Measurements from ENCODE around the gene SCNN1G. TPM values are rescaled to one million over a fixed set of nuclear protein-coding genes. Genes with fewer than 3 reads are reported as not detected.
"Not testable (repeated sequence)": the region's sequence is repeated elsewhere in the genome, so short reads cannot be mapped to it uniquely, and the experiment has no call there.

Gene SCNN1G
- total RNA-seq, 4 donors from 2014 or later: under 0.01 to 0.62 (median 0.40) TPM; not detected in 1

DNA sequence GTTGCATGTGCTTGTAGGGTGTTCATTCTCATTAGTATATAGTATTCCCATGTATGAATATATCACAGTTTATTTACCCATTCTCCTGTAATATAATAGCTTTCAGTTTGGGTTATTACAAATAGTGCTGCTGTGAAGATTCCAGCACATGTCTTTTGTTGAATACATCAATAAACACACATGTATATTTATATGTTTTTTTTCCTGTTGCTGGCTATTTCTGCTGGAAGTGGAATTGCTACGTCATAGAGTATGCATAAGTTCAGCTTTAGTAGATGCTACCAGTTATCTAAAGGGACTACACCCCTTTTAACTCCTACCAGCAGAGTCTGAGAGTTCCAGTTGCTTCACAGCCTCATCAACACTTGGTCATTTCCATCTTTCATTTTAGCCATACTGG lies 67.3 kb downstream of the SCNN1G start:
- H3K9me3 ChIP-seq: no peaks in the 10 kb centered on the region
- H3K27ac ChIP-seq: no peak overlapping the region
- H3K27me3 ChIP-seq: no peaks in the 10 kb centered on the region
- no peak for DNase-seq
- H3K4me3 ChIP-seq: no peak overlapping the region
- intact Hi-C loops (cut with DNase I; ENCODE audit: low total_unique reads): no loop called here
- no peaks in the 10 kb centered on the region for H3K4me1 ChIP-seq
- H3K36me3 ChIP-seq: no peaks in the 10 kb centered on the region
- TF ChIP-seq POLR2A (IDR thresholded peaks at IDR 0.05): no peak
- TF ChIP-seq, protein P1, sequence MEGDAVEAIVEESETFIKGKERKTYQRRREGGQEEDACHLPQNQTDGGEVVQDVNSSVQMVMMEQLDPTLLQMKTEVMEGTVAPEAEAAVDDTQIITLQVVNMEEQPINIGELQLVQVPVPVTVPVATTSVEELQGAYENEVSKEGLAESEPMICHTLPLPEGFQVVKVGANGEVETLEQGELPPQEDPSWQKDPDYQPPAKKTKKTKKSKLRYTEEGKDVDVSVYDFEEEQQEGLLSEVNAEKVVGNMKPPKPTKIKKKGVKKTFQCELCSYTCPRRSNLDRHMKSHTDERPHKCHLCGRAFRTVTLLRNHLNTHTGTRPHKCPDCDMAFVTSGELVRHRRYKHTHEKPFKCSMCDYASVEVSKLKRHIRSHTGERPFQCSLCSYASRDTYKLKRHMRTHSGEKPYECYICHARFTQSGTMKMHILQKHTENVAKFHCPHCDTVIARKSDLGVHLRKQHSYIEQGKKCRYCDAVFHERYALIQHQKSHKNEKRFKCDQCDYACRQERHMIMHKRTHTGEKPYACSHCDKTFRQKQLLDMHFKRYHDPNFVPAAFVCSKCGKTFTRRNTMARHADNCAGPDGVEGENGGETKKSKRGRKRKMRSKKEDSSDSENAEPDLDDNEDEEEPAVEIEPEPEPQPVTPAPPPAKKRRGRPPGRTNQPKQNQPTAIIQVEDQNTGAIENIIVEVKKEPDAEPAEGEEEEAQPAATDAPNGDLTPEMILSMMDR (IDR thresholded peaks at IDR 0.05): no peak

DNA sequence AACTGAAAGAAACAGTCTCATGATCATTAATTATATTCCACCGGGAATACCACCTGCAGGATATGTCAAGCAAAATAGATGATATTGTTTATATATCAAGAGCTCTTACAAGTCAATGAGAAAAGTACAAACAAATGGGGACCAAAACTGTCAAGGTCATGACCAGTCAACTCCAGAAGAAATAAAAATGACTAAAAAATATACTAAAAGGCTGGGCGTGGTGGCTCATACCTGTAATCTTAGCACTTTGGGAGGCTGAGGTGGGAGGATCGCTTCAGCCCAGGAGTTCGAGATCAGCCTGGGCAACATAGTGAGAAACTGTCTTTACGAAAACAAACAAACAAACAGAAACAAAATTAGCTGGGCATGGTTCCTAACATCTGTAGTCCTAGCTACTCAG lies 69.8 kb downstream of the SCNN1G start:
- intact Hi-C loops (cut with DNase I; ENCODE audit: low total_unique reads): no loop called here
- no peak for DNase-seq
- H3K36me3 ChIP-seq: no peaks in the 10 kb centered on the region
- TF ChIP-seq, protein P1 (IDR thresholded peaks at IDR 0.05): no peak
- no peak for TF ChIP-seq POLR2A (IDR thresholded peaks at IDR 0.05)
- H3K27me3 ChIP-seq: no peaks in the 10 kb centered on the region
- no peak overlapping the region for H3K4me3 ChIP-seq
- no peak overlapping the region for H3K27ac ChIP-seq
- no peaks in the 10 kb centered on the region for H3K4me1 ChIP-seq
- H3K9me3 ChIP-seq: no peaks in the 10 kb centered on the region

DNA sequence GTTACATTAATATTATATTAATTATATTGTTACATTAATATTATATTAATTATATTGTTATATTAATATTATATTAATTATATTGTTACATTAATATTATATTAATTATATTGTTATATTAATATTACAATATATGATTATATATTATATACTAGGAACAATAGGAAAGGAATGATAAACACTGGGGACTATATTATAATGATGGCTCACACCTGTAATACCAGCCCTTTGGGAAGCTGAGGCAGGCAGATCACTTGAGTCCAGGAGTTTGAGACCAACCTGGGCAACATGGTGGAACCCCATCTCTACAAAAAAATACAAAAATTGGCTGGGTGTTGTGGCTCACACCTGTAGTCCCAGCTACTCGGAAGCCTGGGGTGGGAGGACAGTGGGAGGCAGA lies 71.1 kb downstream of the SCNN1G start:
- DNase-seq; H3K4me1 ChIP-seq; H3K27ac ChIP-seq; intact Hi-C loops (cut with DNase I; ENCODE audit: low total_unique reads); H3K9me3 ChIP-seq; H3K36me3 ChIP-seq; H3K4me3 ChIP-seq; H3K27me3 ChIP-seq: not testable (repeated sequence)

DNA sequence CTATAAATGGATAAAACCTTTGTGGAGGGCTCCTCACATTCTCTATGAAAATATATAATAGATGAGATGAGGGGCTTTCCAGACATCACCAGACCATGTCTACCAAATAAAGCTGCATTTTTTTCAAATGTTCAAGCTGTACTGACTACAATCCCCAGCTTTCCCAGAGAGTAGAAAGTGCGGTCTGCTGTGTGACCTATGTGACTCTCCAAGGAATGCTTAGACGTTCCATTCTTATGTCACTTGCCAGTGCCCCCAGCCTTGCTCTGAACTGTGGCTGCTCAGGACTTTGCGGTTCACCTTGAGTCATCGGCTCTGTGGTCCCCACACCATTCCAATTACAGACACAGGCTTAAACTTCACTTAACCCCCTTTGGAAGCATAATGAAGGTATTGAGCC lies 71.8 kb downstream of the SCNN1G start:
- Histone ChIP-seq H3K4me3 (no peak overlapping the region), H3K27me3 (no peaks in the 10 kb centered on the region), H3K9me3 (no peaks in the 10 kb centered on the region), H3K27ac (no peak overlapping the region), H3K4me1 (no peaks in the 10 kb centered on the region), H3K36me3 (no peaks in the 10 kb centered on the region)
- DNase-seq: no peak
- no peak for TF ChIP-seq POLR2A (IDR thresholded peaks at IDR 0.05)
- TF ChIP-seq, protein P1 (IDR thresholded peaks at IDR 0.05): no peak
- intact Hi-C loops (cut with DNase I; ENCODE audit: low total_unique reads): no loop called here

DNA sequence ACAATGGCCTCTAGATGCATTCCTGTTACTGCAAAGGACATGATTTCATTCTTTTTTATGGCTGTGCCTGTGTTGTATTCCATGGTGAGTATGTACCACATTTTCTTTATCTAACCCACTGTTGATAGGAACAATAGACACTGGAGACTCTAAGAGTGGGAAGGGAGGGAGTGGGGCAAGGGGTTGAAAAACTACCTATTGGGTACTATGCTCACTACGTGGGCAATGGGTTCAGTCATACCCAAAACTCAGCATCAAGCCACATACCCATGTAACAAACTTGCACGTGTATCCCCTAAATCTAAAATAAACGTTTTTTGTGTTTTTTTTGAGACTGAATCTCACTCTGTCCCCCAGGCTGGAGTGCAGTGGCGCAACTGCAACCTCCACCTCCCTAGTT lies 72.5 kb downstream of the SCNN1G start:
- H3K9me3 ChIP-seq: no peaks in the 10 kb centered on the region
- H3K4me1 ChIP-seq: no peaks in the 10 kb centered on the region
- H3K4me3 ChIP-seq: no peak overlapping the region
- no peaks in the 10 kb centered on the region for H3K27me3 ChIP-seq
- no peak overlapping the region for H3K27ac ChIP-seq
- intact Hi-C loops (cut with DNase I; ENCODE audit: low total_unique reads): no loop called here
- TF ChIP-seq POLR2A (IDR thresholded peaks at IDR 0.05): no peak
- TF ChIP-seq, protein P1 (IDR thresholded peaks at IDR 0.05): no peak
- H3K36me3 ChIP-seq: no peaks in the 10 kb centered on the region
- DNase-seq: no peak

DNA sequence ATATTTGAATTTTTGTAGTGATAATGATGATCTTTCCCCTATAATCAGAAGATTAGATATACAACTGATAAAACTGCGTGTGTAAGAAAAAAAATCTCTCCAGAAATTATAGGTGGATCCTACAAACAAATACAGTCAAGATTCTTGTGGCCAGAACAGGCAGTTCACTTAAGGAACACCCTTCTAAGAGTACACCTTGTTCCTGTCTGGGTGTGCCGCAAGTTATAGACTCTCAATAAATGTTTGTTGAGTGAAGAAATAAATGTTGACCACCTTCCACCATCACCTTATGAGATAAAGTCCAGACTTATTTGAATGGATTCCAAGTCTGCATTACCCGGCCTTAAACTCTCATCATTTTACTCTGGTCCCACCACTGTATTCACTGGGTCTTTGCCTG lies 73.9 kb downstream of the SCNN1G start:
- intact Hi-C loops (cut with DNase I; ENCODE audit: low total_unique reads): no loop called here
- no peak for DNase-seq
- no peaks in the 10 kb centered on the region for H3K27me3 ChIP-seq
- no peaks in the 10 kb centered on the region for H3K9me3 ChIP-seq
- no peak for TF ChIP-seq POLR2A (IDR thresholded peaks at IDR 0.05)
- TF ChIP-seq, protein P1 (IDR thresholded peaks at IDR 0.05): no peak
- no peak overlapping the region for H3K4me3 ChIP-seq
- H3K27ac ChIP-seq: no peak overlapping the region
- no peaks in the 10 kb centered on the region for H3K36me3 ChIP-seq
- H3K4me1 ChIP-seq: no peaks in the 10 kb centered on the region
